GM21717 (cell line): Measurements from ENCODE around the gene KIAA1958.
"Not testable (repeated sequence)": the region's sequence is repeated elsewhere in the genome, so short reads cannot be mapped to it uniquely, and the experiment has no call there.

Source experiments
- ATAC-seq: cut with Tn5 transposase; IDR thresholded peaks from one replicate; pipeline ENCODE4 v1.9.1; 2021; ENCODE audit warnings: mild to moderate bottlenecking, moderate library complexity; ENCODE audit not compliant: unreplicated experiment

KIAA1958 gene

DNA sequence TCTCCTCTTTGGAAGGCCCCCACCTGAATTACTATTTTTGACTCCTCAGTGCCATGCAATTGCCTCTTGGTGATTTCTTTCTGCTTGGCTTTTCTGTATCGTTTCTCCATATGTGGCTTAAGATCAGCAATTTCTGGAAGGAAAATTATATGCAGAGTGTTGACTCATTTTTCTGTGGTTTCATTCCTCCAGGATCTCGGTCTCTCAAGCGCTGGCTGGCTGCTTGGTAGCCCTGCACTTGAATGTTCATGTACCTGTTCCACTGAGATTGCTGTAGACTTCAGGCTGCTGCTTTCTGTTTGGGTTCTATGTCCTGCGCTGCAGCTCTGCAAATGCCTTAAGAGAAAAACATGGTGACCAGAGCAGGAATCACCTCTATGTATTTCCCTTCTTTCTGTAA is 153.7 kb downstream of the KIAA1958 start:
- ATAC-seq, result no peak

DNA sequence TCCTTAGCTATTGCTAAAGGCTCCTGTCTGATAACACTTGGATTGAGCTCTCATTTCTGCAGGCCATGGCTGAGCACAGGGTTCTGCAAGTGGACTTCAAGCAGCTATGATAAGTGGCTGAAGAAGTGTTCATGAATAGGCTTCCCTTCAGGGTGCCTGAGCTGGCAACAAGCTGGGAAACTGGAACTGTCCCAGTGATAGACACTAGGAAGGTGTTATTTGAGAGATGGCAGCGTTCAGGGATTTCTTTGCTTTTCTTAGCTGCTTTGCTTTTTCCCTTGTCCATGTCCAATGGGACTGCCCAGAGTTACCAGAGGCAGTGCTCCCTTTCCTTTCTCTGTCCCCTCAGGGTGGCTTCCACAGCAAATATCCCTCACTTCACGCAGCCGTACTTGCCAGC is 155.5 kb downstream of the KIAA1958 start:
- ATAC-seq, result no peak

DNA sequence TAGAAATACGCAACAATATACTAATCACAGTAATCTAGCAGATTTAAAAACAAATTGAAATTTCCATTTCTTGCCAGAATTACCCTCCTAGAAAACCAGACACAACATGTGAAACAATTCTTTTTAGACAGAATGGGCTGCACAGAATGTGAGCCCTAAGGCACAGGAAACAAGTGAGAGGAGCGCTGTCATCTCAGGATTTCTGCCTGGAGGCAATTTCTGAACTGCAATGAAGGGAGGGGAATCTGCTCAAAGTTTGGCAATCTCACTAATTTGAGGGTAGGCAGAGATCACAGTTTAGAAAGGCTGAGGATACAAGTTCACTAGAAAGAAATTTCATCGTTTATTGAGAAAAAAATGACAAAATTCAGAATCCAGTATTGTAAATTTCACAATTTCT is 161.0 kb downstream of the KIAA1958 start:
- ATAC-seq, result no peak

DNA sequence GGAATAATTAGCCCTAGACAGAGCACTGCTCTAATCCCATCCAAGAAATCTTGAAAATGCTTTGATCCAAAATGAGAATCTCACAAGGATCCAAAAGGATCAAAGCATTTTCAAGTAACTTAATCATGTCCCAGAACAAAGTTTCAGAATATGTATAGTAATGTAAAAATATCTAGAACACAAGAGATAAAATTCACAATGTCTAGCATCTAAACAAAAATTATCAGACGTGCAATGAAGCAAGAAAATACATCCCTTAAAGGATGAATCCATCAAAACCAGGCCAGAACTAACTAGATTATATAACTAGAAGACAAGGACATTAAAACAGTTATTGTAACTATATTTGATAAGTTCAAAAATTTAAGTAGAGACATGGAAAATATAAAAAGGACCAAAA is 162.0 kb downstream of the KIAA1958 start:
- ATAC-seq, result no peak

- no peak for ATAC-seq
These were observed 167.7 kb downstream of the KIAA1958 start for GRCh38 chr9:112654282-112654681.

GRCh38 chr9:112655668-112656067 is 169.0 kb downstream of the KIAA1958 start:
- ATAC-seq, result no peak

- ATAC-seq, result no peak
These were observed 173.3 kb downstream of the KIAA1958 start for GRCh38 chr9:112659906-112660305.

DNA sequence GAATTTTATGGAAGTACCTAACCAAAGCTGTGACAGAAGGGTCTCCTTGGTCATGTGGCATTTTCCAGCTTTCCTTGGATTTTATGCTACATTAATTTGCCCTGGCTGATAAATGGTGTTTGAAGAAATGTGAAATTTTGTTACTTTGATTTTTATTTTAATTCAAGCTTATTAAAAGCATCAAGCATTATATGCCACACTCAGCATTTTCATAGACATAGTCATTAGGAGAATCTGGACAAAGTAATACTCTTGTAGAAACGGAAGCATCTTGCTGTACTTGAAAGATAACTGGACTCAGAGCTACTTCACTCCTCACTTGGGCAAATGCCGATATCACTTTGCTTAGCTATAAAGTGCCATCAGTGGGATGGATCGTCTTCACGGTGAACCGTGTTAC is 177.1 kb downstream of the KIAA1958 start:
- no peak for ATAC-seq

- no peak for ATAC-seq
These were observed 177.9 kb downstream of the KIAA1958 start for GRCh38 chr9:112664531-112664930.

DNA sequence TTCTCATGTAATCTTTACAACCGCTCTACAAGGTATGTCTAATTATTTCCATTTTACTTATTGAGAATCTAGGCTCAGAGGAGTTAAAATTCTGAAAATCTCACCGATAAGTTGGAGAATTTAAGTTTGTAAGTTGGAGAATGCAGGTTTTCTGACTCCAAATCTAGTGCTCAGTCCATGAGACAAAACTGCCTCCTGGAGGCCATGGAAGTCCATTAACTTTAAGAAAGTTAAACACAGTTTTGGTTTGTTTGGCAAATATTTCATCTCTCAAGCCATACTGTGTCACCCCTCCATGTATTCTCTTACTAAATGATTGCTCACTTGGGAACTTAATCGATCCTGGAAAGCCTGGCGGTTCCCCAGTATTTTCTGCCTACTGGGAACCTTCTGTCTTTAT is 178.7 kb downstream of the KIAA1958 start:
- no peak for ATAC-seq

DNA sequence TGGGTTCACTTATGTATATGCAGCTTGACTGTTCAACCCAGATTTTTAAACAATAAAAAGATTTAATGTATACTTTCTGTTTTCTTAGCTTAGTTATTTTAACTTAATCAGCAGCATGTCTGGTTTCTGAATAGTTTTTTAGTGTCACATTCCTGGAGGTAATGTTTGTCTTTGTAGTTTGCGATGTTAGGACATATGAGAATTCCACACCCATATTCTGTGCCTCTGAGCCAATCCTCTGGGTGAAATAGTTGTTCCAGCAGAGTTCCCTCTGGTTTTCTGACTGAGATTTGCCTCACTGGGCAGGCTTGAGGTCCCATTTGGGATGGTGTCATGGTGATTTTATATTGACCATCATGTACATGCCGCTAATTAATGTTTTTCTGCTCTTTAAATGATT is 182.7 kb downstream of the KIAA1958 start:
- no peak for ATAC-seq

- ATAC-seq, result no peak
These were observed 184.5 kb downstream of the KIAA1958 start for GRCh38 chr9:112670991-112671625.

GRCh38 chr9:112673221-112673620 is 186.6 kb downstream of the KIAA1958 start:
- ATAC-seq, result not testable (repeated sequence)

- ATAC-seq, result no peak
These were observed 190.4 kb downstream of the KIAA1958 start for GRCh38 chr9:112677040-112677439.

DNA sequence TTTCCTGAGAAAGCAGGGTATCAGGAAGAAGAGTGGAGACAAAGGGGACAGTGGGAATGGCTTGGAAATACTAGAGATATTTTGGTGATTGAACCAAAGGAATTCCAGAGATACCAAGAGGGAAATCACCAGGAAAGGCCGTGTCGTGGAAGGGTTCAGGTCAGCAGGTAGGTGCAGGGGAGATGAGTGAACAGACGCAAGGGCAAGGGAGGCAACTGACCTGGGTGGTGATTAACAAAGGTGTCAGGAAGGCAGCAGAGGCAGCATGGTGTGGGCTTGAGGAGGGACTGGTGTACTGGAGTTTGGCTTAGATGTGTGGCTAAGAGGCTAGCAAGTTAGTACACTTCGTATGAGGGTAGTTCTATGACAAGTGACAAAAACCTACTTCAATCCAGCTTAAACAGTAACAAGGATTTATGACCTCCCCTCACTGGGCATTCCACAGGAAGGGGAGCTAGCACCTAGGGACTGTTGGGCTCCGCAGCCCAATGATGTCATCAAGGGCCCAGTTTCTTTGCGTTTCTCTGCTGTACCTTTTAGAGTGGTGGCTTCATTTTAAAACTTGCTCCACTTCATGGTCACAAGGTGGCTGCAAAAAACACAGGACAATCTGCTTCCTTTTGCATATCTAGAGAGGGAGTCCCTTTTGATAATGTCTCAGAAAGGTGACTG is 194.2 kb downstream of the KIAA1958 start:
- no peak for ATAC-seq

- ATAC-seq, result no peak
These were observed 202.6 kb downstream of the KIAA1958 start for GRCh38 chr9:112689161-112689740.

GRCh38 chr9:112694706-112695555 is 208.3 kb downstream of the KIAA1958 start:
- ATAC-seq, result no peak

DNA sequence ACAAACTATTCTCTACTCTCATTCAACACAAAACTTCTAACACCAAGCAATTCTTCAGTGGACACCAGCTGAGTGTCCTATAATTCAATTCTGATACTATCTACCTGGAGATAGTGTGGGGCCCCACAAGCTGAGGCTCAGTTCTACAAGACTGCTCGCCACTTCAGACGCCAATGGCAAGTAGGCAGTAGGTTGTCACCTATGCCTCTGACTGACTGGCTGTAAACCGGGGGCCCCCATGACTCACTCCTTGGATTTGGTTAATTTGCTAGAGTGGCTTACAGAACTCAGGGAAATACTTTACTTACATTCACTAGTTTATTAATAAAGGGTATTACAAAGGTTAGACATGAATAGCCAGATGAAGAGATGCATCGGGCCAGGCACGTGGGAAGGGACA is 209.8 kb downstream of the KIAA1958 start:
- ATAC-seq, result no peak

DNA sequence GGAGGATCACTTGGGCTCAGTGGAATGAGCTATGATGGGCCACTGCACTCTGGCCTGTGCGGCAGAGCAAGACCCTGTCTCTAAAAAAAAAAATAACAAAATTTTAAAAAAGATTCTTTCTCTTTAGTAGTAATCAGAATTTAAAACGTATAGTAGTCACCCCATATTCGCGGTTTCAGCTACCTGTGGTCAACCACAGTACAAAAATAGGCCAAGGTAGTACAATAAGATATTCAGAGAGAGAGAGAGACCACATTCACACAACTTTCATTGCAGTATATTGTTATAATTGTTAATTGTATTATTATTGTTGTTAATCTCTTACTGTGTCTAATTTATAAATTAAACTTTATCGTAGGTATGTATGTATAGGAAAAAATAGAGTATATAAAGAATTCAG is 212.6 kb downstream of the KIAA1958 start:
- ATAC-seq, result peak; percentile 83

GRCh38 chr9:112700085-112700484 is 213.5 kb downstream of the KIAA1958 start:
- no peak for ATAC-seq

DNA sequence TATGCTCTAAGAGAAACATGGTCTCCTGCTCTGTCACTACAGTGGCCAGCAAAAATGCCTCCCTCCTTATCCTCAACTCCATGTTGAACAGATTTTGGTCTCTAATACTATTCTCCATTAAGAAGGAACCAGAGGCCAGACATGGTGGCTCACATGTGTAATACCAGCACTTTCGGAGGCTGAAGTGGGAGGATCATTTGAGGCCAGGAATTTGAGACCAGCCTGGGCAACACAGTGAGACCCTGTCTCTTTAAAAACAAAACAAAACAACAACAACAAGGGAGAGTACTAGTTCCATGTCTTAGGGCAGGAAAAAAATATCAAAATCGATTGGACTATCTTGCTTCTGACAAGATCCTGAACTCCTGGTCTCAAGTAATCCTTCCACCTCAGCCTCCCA is 216.7 kb downstream of the KIAA1958 start:
- no peak for ATAC-seq
